NCI-H82 treated with DMSO at 0.1 percent for 48 hours (cell line): ENCODE results near the gene PADI1.

ENCODE experiments used
- DNase-seq: peaks from one replicate; lab custom pipeline; 2025; ENCODE audit not compliant: unreplicated experiment; lab: John Stamatoyannopoulos, UW

PADI1 gene

DNA sequence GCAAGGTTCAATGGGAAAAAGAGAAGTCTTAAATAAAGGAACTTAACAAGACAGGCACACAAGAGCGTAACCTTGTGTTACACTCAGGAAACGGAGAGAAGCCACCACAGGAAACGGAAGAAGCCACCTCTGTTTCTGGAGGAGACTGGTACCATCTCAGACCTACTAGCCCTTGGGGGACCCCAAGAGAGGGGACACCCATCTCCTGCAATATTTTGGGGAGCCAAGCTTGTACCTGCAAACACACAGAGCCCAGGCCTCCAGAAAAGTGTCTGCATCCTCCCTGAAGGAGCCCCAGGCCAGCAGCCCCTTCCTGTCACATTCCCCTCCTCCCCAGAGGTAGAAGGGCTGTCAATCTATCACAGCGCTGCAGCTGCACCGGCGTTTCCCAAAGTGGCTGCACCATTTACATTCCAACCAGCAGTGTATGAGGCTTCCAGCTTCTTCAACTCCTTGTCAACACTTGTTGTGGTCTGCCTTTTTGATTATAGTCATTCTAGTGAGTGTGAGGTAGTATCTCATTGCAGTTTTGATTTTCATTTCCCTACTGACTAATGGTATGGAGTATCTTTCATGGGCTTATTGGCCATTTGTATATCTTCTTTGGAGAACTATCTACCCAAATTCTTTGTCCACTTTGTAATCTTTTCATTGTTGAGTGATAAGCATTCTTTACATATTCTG, 23.0 kb upstream of the PADI1 start:
- no peak for DNase-seq

- no peak for DNase-seq
These were observed 21.4 kb upstream of the PADI1 start for GRCh38 chr1:17183388-17184160.

GRCh38 chr1:17184161-17184665, 20.7 kb upstream of the PADI1 start:
- no peak for DNase-seq

DNA sequence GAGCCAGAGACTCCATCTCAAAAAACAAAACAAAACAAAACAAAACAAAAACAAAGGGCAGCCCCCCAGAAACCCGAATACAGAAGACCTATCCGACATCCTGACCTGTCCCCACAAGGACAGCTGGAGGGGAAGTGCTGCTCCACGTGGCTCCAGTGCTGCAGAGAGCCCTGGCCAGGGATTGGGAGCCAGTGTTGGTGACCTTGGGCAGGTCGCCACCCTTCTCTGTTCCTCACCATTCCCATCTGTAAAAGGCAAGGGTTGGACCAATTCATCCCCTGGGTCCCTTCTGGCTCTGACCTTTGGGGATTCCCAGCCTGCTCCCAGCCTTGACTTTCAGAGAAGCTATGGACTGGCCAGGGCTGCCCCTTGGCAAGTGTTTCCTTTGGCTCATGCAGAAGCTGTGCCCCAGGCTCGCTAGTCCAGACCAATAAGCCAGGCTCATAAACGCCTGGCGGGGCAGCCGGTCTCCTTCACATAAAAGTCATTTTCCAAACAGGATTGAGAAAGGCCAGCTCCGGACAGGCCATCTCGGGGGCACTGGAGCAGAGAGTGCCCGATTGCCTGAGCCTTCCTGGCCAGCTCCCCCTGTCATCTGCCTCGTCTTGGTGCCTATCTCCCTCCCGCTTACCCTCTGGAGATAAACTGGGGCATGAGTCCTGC, 20.0 kb upstream of the PADI1 start:
- DNase-seq = no peak

DNA sequence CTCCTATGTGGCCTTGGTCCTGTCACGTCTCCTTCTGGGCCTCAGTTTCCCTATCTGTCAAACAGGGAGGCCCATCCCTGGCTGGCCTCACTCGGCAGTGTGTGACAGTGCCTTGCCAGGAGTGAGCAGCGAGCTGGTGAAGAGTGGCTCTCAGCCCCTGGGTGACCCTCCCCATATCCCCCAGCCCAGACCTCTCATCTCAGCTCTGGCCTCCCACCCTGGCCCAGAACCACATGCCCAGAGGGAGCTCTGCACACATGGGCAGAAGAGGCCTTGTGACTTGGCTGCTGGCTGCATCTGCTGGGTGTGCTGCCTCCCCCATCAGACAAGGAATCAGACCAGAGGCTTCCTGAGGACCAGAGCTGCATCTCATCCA, 19.5 kb upstream of the PADI1 start:
- no peak for DNase-seq

- DNase-seq = no peak
These were observed 18.6 kb upstream of the PADI1 start for GRCh38 chr1:17186216-17186909.

- DNase-seq = no peak
These were observed 17.9 kb upstream of the PADI1 start for GRCh38 chr1:17187051-17187450.

GRCh38 chr1:17188217-17188616, 16.7 kb upstream of the PADI1 start:
- no peak for DNase-seq

DNA sequence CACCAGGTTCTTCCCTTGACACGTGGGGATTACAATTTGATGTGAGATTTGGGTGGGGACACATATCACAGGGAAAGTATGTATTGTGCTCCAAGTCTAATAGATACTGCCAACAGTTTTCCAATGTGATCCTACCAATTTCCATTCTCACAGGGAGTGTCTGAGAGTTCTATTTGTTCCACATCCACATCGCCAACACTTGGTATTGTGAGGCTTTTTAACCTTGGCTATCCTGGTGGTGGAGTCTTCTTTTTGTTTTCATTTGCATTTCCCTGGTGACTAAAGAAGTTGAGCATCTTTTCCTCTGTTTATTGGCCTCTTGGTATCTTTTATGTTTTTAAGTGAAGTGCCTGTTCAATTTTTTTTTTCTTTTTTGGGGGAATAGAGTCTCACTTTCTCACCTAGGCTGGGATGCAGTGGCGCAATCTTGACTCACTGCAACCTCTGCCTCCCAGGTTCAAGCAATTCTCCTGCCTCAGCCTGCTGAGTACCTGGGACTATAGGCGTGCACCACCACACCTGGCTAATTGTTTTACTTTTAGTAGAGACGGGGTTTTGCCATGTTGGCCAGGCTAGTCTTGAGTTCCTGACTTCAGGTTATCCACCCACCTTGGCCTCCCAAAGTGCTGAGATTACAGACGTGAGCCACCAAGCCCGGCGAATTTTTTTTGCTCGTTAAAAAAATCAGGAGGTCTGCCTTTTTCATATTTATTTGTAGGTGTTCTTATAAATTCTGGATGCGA, 15.9 kb upstream of the PADI1 start:
- no peak for DNase-seq

DNA sequence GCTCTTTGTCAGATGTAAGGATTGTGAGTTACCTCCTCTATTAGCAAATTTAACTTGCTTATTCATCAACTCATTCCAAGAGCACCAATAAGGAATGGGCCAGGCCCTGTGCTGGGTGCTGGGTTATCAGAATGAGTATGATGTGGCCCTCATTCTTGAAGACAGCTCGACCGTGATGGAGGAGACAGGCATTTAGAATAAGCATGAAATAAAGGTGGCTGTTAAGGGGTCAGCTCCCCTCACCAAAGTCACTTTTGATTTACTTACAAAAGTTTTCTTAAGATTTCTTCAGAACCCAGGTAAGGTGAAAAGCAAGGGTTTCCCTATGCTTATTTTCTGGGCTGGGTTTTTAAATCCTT, 15.3 kb upstream of the PADI1 start:
- DNase-seq = no peak

DNA sequence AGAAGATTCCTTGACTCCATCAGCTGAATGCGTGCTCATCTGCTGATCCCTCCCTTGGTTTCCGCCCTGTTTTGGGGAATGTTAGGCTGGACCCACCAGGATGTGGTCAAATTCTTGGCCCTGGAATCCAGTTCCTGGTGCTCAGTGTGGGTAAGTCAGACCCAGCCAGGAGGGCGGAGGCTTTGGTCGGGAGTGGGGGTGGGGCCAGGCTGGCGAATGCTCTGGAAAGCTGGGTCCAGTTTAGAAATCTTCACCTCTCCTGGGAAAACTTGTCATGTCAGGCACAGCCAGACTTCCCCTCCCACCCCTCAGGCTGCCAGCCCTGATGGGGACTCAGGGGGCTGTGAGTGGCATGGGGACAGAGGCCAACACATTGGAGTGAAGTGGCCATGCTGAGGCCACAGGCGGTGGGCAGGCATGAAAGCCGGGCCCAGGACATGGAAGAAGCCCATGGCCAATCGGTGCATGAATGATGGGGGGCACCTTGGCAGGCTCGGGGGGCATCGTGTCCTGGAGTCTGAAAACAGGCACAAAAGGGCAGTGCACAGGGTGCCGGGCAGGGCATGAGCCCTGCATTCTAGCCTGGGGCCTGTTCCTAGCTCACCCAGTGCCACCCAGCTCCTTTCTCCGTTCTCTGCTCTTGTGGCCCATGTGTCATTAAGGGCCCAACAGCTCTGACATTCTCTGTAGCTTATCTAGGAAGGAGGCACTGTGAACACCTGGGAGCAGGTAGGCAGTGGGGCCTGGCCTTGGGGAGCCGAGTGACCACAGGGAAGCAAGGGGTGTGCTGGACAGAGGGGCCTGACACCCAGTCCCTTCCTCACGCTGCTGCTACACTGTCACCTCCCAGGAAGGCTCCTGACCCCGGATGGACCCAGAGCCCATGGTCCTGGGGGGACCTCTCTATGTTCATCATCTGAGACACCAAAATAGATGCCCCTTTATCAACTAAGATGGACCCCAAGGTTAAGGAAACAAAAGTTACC, 14.6 kb upstream of the PADI1 start:
- DNase-seq = no peak

DNA sequence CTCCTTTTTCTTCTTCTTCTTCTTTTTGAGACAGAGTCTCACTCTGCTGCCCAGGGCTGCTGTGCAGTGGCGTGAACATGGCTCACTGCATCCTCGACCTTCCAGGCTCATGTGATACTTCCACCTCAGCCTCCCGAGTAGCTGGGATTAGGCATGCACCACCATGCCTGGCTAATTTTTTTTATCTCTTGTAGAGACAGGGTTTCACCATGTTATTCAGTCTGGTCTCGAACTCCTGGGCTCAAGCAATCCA, 13.0 kb upstream of the PADI1 start:
- DNase-seq = no peak

DNA sequence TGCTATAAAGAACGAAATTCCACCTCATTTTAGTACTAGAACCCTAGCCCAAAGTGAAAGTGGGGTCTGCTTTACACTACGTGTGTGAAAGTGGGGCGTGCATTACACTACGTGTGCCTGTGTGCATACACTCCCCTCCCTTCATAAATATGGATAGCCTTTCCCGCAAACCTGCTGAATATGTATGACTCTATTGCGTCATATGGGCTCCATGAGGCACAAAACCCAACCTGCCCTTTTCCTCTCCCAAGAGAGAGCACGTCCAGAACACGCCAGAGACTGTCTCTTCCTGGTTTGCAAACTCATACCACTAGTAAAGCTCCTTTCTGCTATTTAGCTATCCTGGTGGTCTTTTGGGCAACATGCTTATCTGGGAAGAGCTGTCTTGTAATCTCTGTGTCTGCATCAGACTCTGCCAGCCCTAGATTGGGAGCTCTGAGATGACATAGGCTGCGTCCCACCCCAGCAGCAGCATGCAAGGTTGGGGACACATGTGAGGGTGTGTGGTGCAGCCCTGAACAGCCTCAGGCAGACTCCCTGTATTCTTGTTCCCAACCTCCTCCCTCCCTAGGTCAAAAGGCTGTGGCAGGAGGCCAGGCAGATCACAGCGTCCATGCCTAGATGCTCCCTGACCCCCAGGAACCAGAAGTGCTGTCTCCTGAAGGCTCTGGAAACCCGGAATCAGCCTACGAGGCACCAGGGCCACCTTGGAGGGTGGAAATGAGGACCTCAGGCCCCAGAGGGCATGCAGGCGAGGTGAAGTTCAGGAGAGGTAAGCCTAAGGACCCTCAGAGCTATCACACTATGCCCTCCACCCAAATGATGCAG, 12.3 kb upstream of the PADI1 start:
- no peak for DNase-seq

- no peak for DNase-seq
These were observed 11.5 kb upstream of the PADI1 start for GRCh38 chr1:17193222-17194132.

- DNase-seq = no peak
These were observed 10.8 kb upstream of the PADI1 start for GRCh38 chr1:17194133-17194475.

DNA sequence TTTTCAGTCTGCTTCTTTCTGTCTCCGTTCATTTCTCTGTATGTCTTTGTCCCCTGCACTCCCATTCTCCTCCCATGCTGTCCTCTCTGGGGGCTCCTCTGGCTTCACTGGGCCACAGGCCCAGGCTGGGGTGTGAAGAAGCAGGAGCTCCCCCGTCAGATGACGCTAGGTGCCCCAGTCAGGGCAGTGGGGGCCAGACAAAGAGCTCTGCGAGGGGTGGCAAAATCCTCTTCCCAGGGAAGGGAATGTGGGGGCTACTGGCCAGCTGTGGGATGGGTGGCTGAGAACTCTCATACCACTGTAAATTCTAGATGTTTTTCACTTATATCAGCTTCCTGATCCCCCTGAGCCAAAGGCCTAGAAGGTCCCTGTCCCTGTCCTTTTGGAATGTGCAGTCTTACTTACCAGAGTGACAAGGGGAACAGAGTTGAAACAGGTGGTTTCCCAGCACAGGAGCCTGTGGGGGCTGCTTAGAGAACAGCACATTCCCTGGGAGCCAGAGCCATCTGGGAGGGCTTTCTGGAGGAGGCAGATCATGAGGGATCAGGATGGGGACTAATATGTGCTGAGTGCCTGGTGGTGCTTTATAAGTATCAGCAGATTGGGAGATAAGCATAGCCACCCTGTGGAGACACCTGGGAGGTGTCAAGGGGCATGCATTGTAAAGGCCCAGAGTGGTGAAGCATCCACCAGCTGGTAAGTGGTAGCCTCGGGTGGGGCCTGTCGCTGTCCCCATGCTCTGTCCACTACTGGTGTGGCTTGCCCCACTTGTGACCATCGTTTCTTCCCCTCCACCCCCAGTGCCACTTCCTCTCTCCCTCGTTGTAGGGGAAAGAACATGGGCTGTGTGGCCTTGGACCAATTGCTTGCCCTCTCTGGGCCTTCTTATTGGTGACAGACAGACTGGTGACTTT, 10.1 kb upstream of the PADI1 start:
- no peak for DNase-seq

GRCh38 chr1:17195731-17196130, 9.2 kb upstream of the PADI1 start:
- DNase-seq = no peak
